Measurements from ENCODE around the gene RHOH.

Gene RHOH

DNA sequence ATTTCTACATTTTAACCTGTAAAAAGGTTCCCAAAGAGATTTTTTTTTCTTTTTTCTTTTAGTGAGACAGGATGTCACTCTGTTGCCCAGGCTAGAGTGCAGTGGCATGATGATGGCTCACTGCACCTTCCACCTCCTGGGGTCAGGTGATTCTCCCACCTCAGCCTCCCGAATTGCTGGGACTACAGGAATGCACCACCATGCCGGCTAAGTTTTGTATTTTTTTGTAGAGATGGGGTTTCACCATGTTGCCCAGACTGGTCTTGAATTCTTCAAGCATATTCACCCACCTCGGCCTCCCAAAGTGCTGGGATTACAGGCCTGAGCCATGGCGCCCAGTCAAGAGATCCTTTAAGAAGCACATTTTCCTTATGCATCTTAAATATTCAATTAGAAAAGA, 12.6 kb downstream of the RHOH start:
- no peak for DNase-seq

DNA sequence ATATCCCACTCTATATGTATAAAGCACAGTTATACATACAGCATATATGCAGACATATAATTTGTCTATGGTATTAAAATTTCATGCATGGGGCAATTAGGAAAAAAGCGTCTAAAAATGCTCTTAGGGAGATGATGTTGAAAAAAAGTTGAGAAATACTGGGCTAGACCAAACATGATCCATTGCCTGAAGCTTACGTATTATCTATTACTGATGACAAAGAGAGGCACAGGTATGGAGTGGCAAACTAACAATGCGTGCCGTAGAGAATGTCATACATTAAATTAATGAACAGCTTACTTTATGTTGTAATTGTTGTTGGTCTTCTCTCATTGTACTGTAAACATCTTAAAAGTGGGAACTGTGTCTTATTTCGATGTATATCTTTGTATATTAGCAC, 13.9 kb downstream of the RHOH start:
- no peak for DNase-seq

DNA sequence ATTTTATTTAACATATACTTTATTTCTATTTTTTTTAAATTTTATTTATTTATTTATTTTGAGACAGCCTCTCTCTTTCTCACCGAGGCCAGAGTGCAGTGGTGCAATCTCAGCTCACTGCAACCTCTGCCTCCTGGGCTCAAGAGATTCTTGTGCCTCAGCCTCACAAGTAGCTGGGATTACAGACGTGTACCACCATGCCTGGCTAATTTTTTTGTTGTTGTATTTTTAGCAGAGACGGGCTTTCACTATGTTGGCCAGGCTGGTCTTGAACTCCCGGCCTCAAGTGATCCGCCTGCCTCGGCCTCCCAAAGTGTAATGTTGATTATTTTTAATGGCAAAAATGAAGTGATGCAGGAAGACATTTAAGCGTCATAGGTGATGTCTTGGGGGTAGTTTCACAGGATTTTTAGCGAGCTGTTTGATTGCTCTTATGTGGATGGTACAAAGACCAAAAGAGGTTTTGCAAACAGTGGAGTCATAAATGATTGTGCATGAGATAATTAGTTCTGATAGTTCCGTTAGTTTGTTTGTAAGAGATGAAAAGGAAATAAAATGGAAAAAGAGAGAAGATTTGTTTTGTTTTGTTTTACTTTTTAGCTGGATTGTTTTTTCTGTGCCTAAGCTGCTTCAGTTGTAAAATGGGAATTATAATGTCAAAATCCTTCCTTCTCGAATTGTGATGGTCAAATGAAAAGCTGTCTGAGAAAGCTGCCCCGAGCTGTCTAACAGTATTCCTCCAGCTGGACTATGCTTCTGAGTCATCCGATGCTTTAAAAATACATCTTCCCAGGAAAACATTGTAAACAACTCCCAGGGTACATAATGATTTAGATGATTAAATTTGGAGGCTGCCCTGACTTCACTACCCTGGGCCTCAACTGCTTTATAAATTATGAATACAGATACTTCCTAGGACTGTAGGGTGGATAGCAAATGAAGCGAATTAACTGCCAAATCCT, 14.7 kb downstream of the RHOH start:
- no peak for DNase-seq

DNA sequence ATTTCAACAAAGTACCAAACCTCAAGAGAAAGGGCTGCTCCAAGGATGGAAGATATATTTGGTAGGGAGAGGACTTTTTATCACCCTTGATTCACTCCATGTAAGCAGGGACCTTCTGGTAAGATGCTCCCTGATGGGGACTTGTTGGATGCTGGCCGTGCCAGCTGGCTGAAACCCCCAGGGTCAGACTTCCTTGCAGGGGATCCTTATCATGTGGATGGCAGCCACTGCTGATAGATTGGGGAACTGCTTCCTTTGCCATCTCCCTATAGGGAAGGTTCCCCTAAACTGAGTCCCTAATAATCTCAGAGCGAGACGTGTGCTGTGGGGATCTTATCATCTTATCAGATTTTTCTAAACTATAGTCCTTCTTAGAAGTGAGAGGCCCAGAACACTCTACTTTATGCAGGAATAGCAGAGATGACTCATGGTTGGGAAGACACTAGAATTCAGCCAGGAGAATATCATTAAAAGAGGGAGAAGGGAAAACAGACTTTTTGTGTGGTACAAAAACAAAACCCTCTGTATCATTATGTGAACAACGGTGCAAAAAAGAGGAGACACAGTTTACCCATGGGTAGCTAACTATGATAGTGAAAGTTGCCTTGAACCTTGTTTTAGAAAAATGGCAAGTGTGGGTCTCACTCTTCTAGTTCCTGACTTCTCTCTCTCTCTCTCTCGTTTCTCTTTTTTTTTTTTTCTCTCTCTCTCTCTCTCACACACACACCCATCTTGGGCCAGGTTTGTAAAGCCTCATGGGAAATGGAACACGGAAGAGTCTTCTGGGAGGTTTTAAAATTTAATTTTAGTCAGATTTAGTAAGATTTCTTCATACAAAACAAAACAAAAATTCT, 16.1 kb downstream of the RHOH start:
- DNase-seq, result no peak

DNA sequence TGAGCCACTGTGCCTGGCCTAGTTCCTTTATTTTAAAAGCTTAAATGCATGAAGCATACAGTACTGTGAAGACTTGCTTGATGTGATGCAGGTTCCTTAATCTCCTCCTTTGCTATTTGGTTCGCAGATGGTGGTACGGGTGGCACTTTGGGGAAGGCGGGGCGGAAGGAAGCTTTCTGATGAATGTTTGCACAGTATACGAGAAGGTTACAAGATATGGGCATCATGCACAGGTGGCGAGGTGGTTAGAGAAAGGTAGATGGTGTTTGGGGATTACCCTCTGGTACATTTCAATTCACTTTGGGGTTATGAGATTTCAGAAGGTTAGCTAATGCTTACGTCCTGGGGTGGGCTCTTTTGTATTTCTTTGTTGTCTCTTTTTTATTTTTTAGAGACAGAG, 17.2 kb downstream of the RHOH start:
- no peak for DNase-seq

DNA sequence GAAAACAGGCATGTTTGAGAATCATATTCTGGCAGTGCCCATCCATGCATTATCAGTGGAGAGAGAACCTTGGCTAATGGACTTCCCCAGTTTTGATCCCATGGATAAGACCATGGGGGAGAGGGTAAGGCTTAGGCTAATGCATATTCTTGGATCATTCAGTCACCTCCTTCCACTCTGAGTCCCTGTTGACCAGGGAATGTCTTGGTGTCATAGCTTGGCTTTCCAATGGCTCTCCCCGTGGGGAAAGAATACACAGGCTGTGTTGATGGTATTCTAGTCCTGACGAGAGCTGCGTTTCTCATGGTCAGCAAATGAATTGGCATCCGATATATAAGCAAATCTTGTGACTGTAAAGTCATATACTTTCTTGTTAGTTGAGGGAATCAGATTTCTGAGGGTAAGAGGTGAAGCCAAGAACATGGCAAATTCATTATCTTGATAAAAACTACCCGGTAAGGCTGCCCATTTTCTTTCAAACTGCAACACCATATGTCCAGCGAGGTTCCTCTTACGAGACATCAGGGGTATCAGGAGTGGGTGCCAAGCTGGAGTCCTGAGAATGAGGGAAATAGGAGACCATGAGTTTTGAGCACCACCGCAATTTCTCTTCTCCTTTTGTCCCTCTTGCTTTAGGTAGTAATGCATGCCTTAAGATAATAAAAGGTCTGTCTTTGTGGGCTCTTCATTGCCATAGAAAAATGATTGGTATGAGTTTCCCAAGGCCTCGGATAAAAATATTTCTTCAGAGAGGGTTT, 18.0 kb downstream of the RHOH start:
- no peak for DNase-seq

DNA sequence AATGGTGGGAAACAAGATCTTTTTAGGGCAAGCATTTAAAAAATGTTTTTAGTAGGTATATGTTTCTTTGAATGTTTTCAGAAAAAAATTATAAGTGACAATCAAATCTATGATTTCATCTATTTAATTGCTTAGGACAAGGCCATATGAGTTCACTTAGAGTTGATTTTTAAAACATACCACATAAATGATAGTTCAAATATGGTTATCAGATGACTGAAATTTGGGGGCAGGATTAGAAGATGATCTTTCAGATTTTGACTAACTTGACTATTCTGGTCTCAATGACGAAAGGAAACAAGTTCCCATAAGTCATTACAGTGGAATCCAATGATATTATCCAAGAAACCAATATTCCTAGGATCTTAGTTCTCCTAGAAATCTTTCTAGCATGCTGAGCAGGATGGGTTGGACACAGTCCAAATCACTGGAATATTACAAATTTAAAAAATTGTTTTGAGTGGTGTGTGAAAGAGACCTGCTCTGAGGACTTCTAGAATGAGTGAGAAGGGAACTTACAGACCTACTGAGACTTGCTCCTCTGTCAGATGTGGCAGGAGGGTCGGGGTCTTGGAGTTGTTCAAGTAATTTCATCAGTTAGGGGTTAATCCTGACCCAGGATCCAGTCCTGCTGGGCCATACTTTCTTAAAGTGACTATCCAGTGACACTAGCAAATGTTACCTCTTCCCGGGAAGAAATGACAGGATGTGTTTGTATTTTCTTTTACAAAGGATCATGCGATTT, 20.0 kb downstream of the RHOH start:
- DNase-seq, result no peak

DNA sequence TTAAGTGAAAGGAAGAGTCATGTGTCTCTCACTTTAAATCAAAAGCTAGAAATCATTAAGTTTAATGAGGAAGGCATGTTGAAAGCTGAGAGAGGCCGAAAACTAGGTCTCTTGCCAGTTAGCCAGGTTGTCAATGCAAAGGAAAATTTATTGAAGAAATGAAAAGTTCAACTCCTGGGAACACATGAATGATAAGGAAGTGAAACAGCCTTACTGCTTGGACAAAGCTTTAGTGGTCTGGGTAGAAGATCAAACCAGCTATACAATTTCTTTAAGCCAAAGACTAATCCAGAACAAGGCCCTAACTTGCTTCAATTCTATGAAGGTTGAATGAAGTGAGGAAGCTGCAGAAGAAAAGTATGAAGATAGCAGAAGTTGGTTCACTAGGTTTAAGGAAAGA, 24.9 kb downstream of the RHOH start:
- DNase-seq, result no peak

DNA sequence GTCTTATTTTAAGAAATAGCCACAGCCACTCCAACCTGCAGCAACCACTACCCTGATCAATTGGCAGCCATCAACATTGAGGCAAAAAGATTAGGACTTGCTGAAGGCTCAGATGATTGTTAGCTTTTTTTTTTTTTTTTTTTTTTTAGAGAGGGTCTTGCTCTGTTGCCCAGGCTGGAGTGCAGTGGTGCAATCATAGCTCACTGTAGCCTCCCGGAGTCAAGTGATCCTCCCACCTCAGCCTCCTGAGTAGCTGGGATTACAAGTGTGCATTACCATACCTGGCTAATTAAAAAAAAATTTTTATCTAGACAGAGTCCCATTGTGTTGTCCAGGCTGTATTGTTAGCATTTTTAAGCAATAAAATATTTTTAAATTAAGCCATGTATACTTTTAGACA, 26.5 kb downstream of the RHOH start:
- DNase-seq, result no peak

DNA sequence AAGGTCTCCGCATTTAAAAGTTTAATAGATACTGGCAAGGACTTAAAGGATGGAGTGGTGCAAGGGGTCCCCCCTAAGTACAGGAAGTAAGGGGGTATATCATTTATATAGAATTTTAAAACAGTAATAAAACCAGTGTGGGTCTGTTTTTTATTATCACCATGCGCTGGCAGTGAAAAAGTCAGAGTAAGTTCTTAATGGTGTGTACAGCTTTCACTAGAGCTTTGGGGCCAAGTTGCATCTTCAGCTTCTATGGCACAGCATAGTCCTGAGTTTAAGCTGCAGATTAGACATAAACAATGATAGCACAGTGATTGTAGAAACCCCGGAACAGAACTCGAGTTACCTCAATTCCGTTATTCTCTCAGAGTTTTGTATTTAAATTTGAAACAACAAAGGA, 27.6 kb downstream of the RHOH start:
- no peak for DNase-seq

DNA sequence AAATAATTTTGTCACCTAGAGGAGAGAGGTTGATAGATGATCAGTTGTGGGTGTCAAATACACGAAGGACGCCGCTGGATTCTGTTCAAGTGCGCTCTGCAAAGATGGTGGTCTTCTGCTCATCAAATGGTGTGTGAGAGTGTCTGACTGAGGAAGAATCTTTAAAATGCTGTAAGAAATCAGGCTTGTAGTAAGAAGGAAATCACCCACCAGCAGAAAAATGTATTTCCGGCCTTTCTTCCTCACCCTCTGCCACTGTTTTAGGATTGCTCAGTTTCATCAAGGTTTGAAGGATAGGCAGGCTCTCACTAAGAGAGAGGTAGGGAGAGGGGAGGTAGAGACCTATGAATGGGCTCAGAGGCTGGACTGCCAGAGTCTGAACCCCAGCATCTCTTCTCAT, 28.7 kb downstream of the RHOH start:
- DNase-seq, result no peak

DNA sequence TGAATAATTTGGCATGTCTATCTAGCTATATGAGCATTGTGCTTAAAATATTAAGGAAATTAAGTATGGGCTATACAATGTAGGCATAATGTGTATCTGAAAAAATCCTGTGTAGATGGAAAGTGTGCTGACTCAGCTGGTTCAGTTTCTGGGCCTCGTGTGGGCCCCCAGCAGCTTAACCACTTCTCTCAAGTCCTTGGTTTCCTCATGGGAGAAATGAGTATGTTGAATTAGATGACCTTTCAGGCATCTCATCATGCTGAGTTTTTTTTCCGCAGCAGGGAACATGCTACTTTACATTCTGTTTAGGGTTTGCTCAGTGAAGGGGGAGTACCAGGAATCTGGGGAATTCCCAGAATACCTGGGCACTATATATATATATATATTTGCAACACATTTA, 30.5 kb downstream of the RHOH start:
- DNase-seq, result no peak

DNA sequence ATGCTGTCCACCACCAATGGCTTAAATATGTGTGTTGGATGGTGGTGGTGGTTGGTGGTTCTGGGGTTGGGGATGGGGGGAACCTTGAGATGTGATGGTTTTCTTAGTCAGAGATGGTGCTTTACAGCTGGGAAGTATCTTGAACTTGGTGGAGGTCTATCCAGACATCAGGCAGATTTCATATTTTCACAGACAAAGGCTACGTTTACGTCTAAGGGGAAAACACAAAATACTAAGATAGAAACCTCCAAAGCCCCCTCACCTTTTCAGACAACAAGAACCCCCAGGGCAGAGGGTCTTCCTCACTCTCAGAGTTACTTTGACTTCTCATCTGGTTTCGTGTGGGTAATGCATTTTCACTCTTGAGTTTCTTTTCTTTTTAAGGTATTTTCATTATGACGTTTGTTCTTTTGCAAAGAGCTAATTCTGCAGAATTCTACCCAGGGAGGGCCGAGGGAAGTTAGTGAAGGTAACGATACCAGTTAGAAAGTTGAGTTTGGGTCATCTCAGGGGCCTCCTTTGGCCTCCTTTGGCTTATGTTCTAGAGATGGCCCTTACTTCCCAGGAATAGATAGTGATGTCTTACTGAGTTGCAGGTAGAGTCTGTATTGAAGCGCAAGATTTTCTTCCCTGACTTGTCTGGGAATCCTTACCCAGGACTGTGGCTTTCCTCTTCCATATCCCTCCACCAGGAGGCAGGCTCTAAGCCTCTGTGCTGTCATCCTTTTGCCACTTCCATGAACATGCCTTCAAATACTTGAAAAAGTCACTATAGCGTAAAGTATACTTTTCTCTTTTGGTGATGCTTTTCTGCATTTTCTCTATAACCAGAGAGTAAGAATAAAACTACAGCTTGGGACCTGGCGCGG, 31.9 kb downstream of the RHOH start:
- DNase-seq, result no peak

DNA sequence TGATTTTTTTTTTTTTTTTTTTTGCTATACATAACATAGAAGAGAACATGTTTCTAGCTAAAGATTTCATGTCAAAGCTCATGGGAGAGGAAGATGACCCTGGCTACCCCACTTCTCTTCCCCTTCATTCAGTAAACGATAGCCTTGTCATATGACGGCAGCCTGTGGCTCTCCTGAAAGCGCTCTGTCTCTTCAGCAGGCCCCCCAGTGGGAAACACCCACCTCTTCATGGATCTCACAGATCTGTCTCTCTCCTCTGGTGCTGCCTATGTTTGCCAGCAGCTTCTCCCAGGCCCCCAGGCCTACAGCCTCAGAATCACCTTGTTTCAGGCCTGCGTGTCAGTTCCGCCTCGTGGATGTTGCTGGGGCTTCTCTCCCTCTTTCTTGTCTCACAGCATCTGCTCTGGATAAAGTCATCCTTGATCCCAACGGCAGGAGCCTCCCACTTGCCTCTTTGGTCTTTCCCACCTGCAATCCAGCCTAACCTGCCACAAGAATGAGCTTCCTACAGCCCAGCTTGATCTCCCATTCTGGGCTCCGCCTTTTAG, 34.6 kb downstream of the RHOH start:
- DNase-seq, result no peak

DNA sequence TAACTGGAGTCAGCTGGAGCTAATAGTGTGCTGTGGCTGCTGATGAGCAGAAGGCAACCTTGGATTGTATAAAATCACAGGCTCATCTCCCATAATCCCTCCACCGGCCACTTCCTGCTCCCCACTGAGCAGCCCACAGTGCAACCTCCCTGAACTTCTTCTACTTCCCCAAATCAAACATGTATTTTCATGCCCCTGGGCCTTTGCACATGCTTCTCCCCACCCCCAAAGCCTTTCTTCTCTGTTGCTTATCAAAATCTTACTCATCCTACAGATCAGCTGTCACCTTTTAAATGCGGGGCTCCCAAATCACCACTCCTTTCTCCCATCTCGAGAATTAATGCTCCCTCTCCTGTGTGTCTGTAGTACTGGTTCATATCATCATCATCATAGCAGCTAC, 35.8 kb downstream of the RHOH start:
- DNase-seq, result no peak

DNA sequence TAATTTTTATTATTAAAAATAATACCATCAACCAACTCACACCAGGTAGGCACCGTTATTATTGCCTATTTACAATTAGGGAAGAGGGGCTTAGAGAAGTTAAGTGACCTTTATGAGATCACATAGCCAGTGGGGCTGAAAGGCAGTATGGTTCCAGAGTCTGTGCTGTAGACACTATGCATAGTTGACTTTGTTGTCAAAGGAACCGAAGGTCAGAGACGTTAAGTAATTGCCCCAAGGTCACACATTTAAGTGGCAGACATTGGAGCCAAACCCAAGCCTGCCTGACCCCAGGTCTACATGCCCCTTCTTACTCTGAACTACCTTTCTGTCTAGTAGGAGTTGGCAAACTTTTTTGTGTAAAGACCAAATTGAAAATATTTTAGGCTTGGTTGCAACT, 36.4 kb downstream of the RHOH start:
- DNase-seq, result no peak

DNA sequence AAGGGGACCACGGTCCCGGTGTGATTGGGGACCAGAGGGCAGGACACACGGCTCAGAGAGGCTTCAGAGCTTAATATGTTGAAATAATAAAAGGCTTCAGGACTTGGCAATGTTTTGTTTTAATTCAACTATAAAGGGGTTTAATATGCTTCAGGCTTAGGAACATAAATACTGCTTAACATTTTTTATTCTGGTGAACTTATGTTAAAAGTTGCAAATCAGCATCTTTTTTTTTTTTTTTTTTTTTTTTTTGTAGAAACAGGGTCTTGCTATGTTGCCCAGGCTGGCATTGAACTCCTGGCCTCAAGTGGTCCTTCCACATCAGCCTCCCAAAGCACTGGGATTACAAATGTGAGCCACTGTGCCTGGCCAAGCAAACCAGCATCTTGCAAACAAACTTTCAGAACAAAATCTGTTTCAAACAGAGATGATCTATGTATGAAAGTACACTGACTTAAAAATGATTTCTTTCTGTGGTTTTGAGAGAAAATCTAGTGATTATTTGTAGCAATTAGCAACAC, 37.7 kb downstream of the RHOH start:
- DNase-seq, result no peak

DNA sequence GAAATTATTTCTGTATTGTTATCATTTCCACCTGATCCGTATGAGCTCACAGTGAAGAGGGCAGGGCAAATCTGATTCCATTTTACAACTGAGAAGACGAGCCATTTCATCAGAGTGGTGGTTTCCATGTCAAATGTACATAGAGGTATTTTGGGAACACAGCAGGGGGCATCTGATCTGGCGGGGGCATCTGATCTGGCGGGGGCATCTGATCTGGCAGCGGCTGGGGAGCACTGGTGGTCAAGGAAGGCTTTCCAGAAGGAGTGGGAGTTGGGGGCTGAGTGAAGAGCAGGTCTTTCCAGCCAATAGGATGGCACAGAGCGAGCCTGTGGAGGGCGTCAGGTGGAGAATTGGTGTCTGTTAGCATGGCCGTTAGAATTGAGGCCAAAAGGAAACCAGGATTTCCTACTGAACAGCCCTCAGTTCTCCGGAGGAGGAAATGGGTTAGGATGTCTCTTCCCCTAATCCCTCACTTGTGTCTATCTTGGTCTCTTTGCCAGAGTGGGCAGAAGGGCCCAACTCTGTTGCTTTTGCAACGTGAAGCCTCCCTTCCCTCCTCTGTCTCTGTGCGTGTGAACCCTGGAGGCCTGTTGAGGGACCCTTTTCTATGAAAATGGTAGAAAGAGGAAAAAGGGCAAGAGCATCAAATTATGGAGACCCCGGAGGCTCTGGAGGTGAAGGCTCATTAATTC, 41.3 kb downstream of the RHOH start:
- no peak for DNase-seq

DNA sequence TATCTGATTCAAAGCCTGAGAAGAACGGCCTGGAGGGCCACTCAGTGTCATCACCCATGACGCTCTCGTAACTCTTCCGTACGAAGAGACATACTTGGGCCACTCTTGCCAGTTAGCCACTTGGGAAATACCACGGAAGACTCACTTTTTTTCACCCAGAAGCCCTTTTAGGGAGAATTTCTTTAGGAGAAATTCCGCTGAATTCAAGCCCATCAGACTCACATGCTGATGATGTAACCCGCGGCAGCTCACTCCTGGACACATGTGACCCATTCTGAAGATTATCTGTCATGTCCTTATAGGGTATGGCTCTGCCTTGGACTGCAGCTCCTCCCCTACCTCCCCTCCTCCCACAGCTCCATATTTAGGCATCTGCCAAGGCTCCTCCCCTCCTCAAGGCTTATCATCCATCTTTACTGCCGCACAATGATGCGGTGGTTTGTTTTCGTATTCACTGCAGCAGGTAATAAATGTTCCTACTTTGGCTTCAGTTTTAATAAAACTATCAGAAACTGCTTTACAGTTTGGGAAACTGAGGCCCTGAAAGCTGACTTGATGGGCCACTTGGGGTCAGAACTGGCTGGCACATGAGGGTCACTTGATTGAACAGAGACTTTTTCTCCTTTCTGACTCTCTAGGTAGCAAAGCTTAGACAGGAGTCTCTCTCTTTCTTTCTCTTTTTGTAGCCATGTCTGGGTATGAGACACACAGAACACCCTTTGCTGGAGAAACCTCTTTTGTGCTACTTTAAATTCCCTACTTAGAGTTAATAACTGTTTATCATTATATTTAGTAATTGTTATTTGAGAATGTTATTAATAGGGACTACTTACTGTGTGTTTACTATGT, 42.1 kb downstream of the RHOH start:
- DNase-seq, result no peak

All from NCI-H774 (cell line).